ENCODE measurements around the gene MSI2. TPM values are rescaled to one million over a fixed set of nuclear protein-coding genes. Genes with fewer than 3 reads are reported as not detected.
A peak's percentile ranks its signal among the peaks of the same experiment; 100 is the strongest.

Gene MSI2
- total RNA-seq, 1 donor from 2014 or later, result 67.9 TPM

DNA sequence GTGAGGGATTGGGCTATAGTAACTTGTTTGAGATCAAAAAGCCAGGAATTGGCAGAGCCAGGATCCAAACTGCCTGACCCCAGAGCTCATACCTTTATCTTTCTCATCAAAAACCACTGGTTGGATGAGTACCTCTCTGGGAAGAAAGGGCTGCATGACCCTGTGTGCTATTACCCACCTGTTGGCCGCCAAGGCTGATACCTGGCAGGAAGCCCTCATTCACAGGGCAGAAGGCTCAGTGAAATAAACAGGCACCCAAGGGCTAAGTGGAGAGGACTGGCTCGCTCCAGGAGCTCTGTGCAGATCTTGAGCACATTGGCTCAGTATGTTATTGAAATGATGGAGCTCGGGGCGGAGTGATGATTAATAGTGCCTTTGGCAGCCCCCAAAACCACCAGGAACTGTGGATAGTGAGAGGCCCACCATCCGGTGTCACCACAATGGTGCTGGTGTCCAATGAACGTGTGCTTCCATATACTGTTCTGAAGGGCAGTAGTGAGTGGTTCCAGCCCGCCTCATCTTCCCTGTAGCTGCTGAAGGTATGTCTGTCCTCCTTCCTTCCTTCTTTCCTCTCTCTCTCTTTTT is 197.6 kb downstream of the MSI2 start:
- H3K4me3 Mint-ChIP-seq (ENCODE audit: unreplicated experiment), result no peak overlapping the region
- H3K36me3 ChIP-seq (ENCODE audit: insufficient read depth, low read length), result no peaks in the 10 kb centered on the region
- no peak overlapping the region for H2AFZ ChIP-seq (ENCODE audit: low read depth, low read length)
- H3K4me3 ChIP-seq (ENCODE audit: insufficient read depth, low read depth, low read length), result no peak overlapping the region
- no peak overlapping the region for H3K9ac ChIP-seq (ENCODE audit: low read length)
- H3K27me3 Mint-ChIP-seq (ENCODE audit: low read depth, unreplicated experiment), result no peaks in the 10 kb centered on the region
- TF ChIP-seq EZH2 (IDR thresholded peaks at IDR 0.05; ENCODE audit: insufficient read depth, low read length), result no peak
- TF ChIP-seq, protein P1, sequence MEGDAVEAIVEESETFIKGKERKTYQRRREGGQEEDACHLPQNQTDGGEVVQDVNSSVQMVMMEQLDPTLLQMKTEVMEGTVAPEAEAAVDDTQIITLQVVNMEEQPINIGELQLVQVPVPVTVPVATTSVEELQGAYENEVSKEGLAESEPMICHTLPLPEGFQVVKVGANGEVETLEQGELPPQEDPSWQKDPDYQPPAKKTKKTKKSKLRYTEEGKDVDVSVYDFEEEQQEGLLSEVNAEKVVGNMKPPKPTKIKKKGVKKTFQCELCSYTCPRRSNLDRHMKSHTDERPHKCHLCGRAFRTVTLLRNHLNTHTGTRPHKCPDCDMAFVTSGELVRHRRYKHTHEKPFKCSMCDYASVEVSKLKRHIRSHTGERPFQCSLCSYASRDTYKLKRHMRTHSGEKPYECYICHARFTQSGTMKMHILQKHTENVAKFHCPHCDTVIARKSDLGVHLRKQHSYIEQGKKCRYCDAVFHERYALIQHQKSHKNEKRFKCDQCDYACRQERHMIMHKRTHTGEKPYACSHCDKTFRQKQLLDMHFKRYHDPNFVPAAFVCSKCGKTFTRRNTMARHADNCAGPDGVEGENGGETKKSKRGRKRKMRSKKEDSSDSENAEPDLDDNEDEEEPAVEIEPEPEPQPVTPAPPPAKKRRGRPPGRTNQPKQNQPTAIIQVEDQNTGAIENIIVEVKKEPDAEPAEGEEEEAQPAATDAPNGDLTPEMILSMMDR (IDR thresholded peaks at IDR 0.05; ENCODE audit: insufficient read depth, low read depth, low read length), result no peak
- H3K27ac Mint-ChIP-seq (ENCODE audit: unreplicated experiment), result no peak overlapping the region
- H3K27ac ChIP-seq (ENCODE audit: low read depth, low read length), result no peak overlapping the region
- H3K36me3 Mint-ChIP-seq (ENCODE audit: low read depth, unreplicated experiment), result peaks cover 8% of the 10 kb centered on the region
- H3K27me3 ChIP-seq (ENCODE audit: insufficient read depth, low read length), result no peaks in the 10 kb centered on the region
- no peaks in the 10 kb centered on the region for H3K9me3 Mint-ChIP-seq (ENCODE audit: unreplicated experiment)
- H3K79me2 ChIP-seq (ENCODE audit: insufficient read depth, low read length), result no peaks in the 10 kb centered on the region
- H3K4me1 Mint-ChIP-seq (ENCODE audit: low read depth, unreplicated experiment), result peaks cover 10% of the 10 kb centered on the region
- no peaks in the 10 kb centered on the region for H3K9me3 ChIP-seq (ENCODE audit: insufficient read depth, low read depth, low read length)
- DNase-seq (ENCODE audit: low read depth), result no peak
- H3K4me2 ChIP-seq (ENCODE audit: low read length), result no peak overlapping the region
- no peaks in the 10 kb centered on the region for H4K20me1 ChIP-seq (ENCODE audit: insufficient read depth, low read length)
- FAIRE-seq, result no peak
- peaks cover 17% of the 10 kb centered on the region for H3K4me1 ChIP-seq (ENCODE audit: insufficient read depth, low read length)

DNA sequence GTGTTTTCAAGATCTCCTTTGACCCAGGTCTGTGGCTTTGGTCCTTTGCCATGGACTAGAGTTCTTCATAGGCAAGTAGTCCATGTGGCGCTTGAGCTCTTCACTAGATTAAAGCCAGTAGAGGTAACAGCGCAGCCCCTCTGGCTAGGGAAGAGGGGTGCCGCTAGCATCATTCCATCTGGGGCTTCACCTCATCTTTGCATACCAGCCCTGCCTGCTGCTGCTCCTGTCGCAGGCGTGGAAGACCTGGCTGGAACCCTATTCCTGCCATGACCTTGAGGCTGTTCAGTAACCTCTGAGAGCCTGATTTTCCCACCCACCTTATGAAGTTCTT is 198.4 kb downstream of the MSI2 start:
- H3K9me3 Mint-ChIP-seq (ENCODE audit: unreplicated experiment), result no peaks in the 10 kb centered on the region
- Histone ChIP-seq H3K4me3 (ENCODE audit: insufficient read depth, low read depth, low read length) (no peak overlapping the region), H2AFZ (ENCODE audit: low read depth, low read length) (no peak overlapping the region), H3K9me3 (ENCODE audit: insufficient read depth, low read depth, low read length) (no peaks in the 10 kb centered on the region), H4K20me1 (ENCODE audit: insufficient read depth, low read length) (no peaks in the 10 kb centered on the region), H3K4me1 (ENCODE audit: insufficient read depth, low read length) (peaks cover 23% of the 10 kb centered on the region), H3K9ac (ENCODE audit: low read length) (peak overlapping the region; percentile 77), H3K27me3 (ENCODE audit: insufficient read depth, low read length) (no peaks in the 10 kb centered on the region), H3K36me3 (ENCODE audit: insufficient read depth, low read length) (no peaks in the 10 kb centered on the region), H3K79me2 (ENCODE audit: insufficient read depth, low read length) (no peaks in the 10 kb centered on the region), H3K4me2 (ENCODE audit: low read length) (peak overlapping the region; percentile 77), H3K27ac (ENCODE audit: low read depth, low read length) (peak overlapping the region; percentile 77)
- no peak for TF ChIP-seq EZH2 (IDR thresholded peaks at IDR 0.05; ENCODE audit: insufficient read depth, low read length)
- TF ChIP-seq, protein P1 (IDR thresholded peaks at IDR 0.05; ENCODE audit: insufficient read depth, low read depth, low read length), result no peak
- peaks cover 12% of the 10 kb centered on the region for H3K4me1 Mint-ChIP-seq (ENCODE audit: low read depth, unreplicated experiment)
- no peak overlapping the region for H3K4me3 Mint-ChIP-seq (ENCODE audit: unreplicated experiment)
- H3K36me3 Mint-ChIP-seq (ENCODE audit: low read depth, unreplicated experiment), result peaks cover 5% of the 10 kb centered on the region
- no peak overlapping the region for H3K27ac Mint-ChIP-seq (ENCODE audit: unreplicated experiment)
- no peaks in the 10 kb centered on the region for H3K27me3 Mint-ChIP-seq (ENCODE audit: low read depth, unreplicated experiment)
- FAIRE-seq (no peak), DNase-seq (ENCODE audit: low read depth) (no peak)

DNA sequence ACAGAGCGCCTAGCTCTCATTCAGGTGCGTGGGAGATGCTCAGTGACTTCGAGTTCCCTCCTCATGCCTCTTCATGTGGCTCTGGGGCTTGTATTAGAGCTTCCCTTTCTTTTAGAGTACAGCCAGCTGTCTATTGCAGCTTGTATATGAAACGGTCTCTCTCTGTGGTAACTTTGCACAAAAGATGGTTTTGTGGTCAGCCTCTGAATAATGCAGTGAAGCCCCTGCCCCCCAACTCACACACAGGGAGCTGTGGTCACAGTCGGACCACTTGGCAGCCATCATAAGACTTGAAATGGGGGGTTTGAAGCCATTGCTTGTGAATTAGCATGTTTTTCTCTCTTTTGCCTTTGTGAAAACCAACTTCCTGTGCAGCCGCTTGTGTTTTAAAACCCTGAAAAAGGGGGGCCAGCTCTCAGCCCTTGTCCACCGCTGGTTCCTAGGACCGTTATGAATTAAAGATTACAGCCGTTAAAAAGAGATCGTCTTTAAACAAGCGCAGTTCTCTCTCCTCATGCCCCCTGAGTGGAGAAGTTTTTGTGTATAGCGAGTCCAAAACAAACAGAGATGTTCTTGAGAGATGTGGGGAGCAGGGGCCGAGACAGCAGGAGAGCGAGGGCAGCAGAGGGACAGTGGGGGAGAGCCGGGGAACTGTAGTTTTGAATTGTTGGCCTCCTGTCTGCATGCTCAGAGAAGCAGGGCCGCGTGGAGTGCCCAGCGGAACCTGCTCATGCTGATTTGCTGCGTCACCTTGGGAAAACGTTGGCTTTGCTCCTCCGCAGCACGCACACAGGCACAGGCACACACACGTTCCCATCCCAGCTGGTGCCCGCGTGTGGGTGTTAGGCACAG is 199.0 kb downstream of the MSI2 start:
- Mint-ChIP-seq H3K27ac (ENCODE audit: unreplicated experiment) (peak overlapping the region; percentile 80), H3K36me3 (ENCODE audit: low read depth, unreplicated experiment) (peaks cover 5% of the 10 kb centered on the region), H3K9me3 (ENCODE audit: unreplicated experiment) (no peaks in the 10 kb centered on the region), H3K4me3 (ENCODE audit: unreplicated experiment) (no peak overlapping the region), H3K27me3 (ENCODE audit: low read depth, unreplicated experiment) (no peaks in the 10 kb centered on the region), H3K4me1 (ENCODE audit: low read depth, unreplicated experiment) (peaks cover 13% of the 10 kb centered on the region)
- peak overlapping the region; percentile 58 for H2AFZ ChIP-seq (ENCODE audit: low read depth, low read length)
- H3K9ac ChIP-seq (ENCODE audit: low read length), result peak overlapping the region; percentile 77
- DNase-seq (ENCODE audit: low read depth) (peak; percentile 94), FAIRE-seq (no peak)
- H3K4me2 ChIP-seq (ENCODE audit: low read length), result peak overlapping the region; percentile 77
- no peaks in the 10 kb centered on the region for H4K20me1 ChIP-seq (ENCODE audit: insufficient read depth, low read length)
- H3K4me1 ChIP-seq (ENCODE audit: insufficient read depth, low read length), result peaks cover 23% of the 10 kb centered on the region
- no peaks in the 10 kb centered on the region for H3K9me3 ChIP-seq (ENCODE audit: insufficient read depth, low read depth, low read length)
- H3K79me2 ChIP-seq (ENCODE audit: insufficient read depth, low read length), result no peaks in the 10 kb centered on the region
- peak overlapping the region; percentile 77 for H3K27ac ChIP-seq (ENCODE audit: low read depth, low read length)
- H3K4me3 ChIP-seq (ENCODE audit: insufficient read depth, low read depth, low read length), result peak overlapping the region; percentile 26
- no peaks in the 10 kb centered on the region for H3K36me3 ChIP-seq (ENCODE audit: insufficient read depth, low read length)
- no peaks in the 10 kb centered on the region for H3K27me3 ChIP-seq (ENCODE audit: insufficient read depth, low read length)
- TF ChIP-seq EZH2 (IDR thresholded peaks at IDR 0.05; ENCODE audit: insufficient read depth, low read length), result no peak
- TF ChIP-seq, protein P1 (IDR thresholded peaks at IDR 0.05; ENCODE audit: insufficient read depth, low read depth, low read length), result no peak
